Calu3 (cell line): ENCODE data around the gene SH2D3C. TPM values are rescaled to one million over a fixed set of nuclear protein-coding genes. Genes with fewer than 3 reads are reported as not detected.
A peak's percentile ranks its signal among the peaks of the same experiment; 100 is the strongest.

Experiments
- BruUV-seq: library from RNA; stranded (reverse); fragments of 400-500 nt; replicated peaks from 2 replicates; lab custom pipeline; 2021; lab: Mats Ljungman, UMichigan
- CTCF ChIA-PET: fragments of 300-600 bp; sonication (Branson Sonifier 250); formaldehyde crosslinking; loops from one replicate; lab custom pipeline; 2022; ENCODE audit warnings: antibody characterized with exemption; lab: Charles Lee
- DNase-seq: peaks from one replicate; pipeline ENCODE4 v3.0.0; 2022
- H3K27ac Mint-ChIP-seq: one replicate; pipeline ENCODE4 v1.8.0; 2022; ENCODE audit warnings: mixed read lengths; ENCODE audit not compliant: unreplicated experiment
- H3K27me3 Mint-ChIP-seq: one replicate; pipeline ENCODE4 v1.8.0; 2022; ENCODE audit warnings: mixed read lengths; ENCODE audit not compliant: unreplicated experiment
- H3K36me3 Mint-ChIP-seq: one replicate; pipeline ENCODE4 v1.8.0; 2022; ENCODE audit warnings: mild to moderate bottlenecking, moderate library complexity, mixed read lengths; ENCODE audit not compliant: insufficient read depth, unreplicated experiment
- H3K4me1 Mint-ChIP-seq: one replicate; pipeline ENCODE4 v1.8.0; 2022; ENCODE audit warnings: mild to moderate bottlenecking, low read depth, mixed read lengths; ENCODE audit not compliant: unreplicated experiment
- H3K4me3 Mint-ChIP-seq: one replicate; pipeline ENCODE4 v1.8.0; 2022; ENCODE audit warnings: mild to moderate bottlenecking, low read depth, moderate library complexity, mixed read lengths; ENCODE audit not compliant: unreplicated experiment
- H3K9me3 Mint-ChIP-seq: one replicate; pipeline ENCODE4 v1.8.0; 2022; ENCODE audit warnings: low read depth, mixed read lengths; ENCODE audit not compliant: unreplicated experiment
- CTCF ChIP-seq: fragments of 200-600 bp; IDR thresholded peaks from one replicate; pipeline ENCODE4 v1.8.0; 2022; ENCODE audit warnings: antibody characterized with exemption; ENCODE audit not compliant: unreplicated experiment
- intact Hi-C: fragments of 100-400 bp; cut with micrococcal nuclease; formaldehyde crosslinking; loops from one replicate; pipeline ENCODE4 v1.10.0; 2022; ENCODE audit not compliant: unreplicated experiment
- total RNA-seq: library from RNA; stranded (reverse); gene quantifications from 2 replicates; pipeline ENCODE4 v1.2.3, GENCODE V29; 2022

SH2D3C gene
- total RNA-seq, 1 experiment from 2014 or later = not detected

GRCh38 chr9:127815512-127816361 lies 37.3 kb upstream of the SH2D3C start:
- CTCF ChIA-PET = no interaction called here
- Mint-ChIP-seq H3K9me3 (no peaks in the 10 kb centered on the region), H3K4me3 (no peak overlapping the region), H3K27ac (no peak overlapping the region), H3K36me3 (peaks cover 34% of the 10 kb centered on the region), H3K4me1 (no peaks in the 10 kb centered on the region), H3K27me3 (no peaks in the 10 kb centered on the region)
- no TSS peak for BruUV-seq
- intact Hi-C loops = no loop called here
- no peak for TF ChIP-seq CTCF
- DNase-seq = no peak

- Mint-ChIP-seq H3K4me1 (no peaks in the 10 kb centered on the region), H3K9me3 (no peaks in the 10 kb centered on the region), H3K4me3 (no peak overlapping the region), H3K27me3 (no peaks in the 10 kb centered on the region), H3K36me3 (peaks cover 31% of the 10 kb centered on the region), H3K27ac (no peak overlapping the region)
- TF ChIP-seq CTCF = no peak
- intact Hi-C loops = no loop called here
- no TSS peak for BruUV-seq
- CTCF ChIA-PET = interaction anchor here (0.7 kb wide), 1 partner anchor 75 kb away, joined by 4 read pairs; no protein-coding TSS in a partner anchor
- no peak for DNase-seq
These were observed 36.4 kb upstream of the SH2D3C start for GRCh38 chr9:127814619-127815511.

- no peaks in the 10 kb centered on the region for H3K4me1 Mint-ChIP-seq
- TSS peak; percentile 10 for BruUV-seq
These were observed 35.3 kb upstream of the SH2D3C start for GRCh38 chr9:127813686-127814226.

More at GRCh38 chr9:127813686-127814226, 35.3 kb upstream of the SH2D3C start:
- peaks cover 34% of the 10 kb centered on the region for H3K36me3 Mint-ChIP-seq
- no peak overlapping the region for H3K27ac Mint-ChIP-seq
- no peak for TF ChIP-seq CTCF
- no peaks in the 10 kb centered on the region for H3K9me3 Mint-ChIP-seq
- CTCF ChIA-PET = interaction anchor here (0.7 kb wide), 2 partner anchors 62 to 76 kb away, joined by 3 to 4 read pairs; no protein-coding TSS in a partner anchor
- H3K27me3 Mint-ChIP-seq = no peaks in the 10 kb centered on the region
- no peak overlapping the region for H3K4me3 Mint-ChIP-seq
- no peak for DNase-seq
- intact Hi-C loops = no loop called here
